ENCODE results near the gene THEMIS. TPM values are rescaled to one million over a fixed set of nuclear protein-coding genes. Genes with fewer than 3 reads are reported as not detected.

Gene THEMIS
- total RNA-seq, 2 donors from 2014 or later: 0.40 to 1.6 TPM

GRCh38 chr6:127880429-127880828, 20.4 kb downstream of the THEMIS start:
- TF ChIP-seq POLR2A (IDR thresholded peaks at IDR 0.05): no peak
- no peak for TF ChIP-seq CTCF (IDR thresholded peaks at IDR 0.05)
- no peak for TF ChIP-seq POLR2AphosphoS5 (IDR thresholded peaks at IDR 0.05)
- intact Hi-C loops (cut with DNase I): no loop called here
- H3K4me3 ChIP-seq: no peak overlapping the region
- DNase-seq (ENCODE audit: low spot score): no peak
- H3K27ac ChIP-seq: no peak overlapping the region
- no peaks in the 10 kb centered on the region for H3K9me3 ChIP-seq
- no peaks in the 10 kb centered on the region for H3K27me3 ChIP-seq (replicated peaks; ENCODE audit: insufficient read depth)
- no peaks in the 10 kb centered on the region for H3K36me3 ChIP-seq
- no peaks in the 10 kb centered on the region for H3K4me1 ChIP-seq (replicated peaks)

GRCh38 chr6:127879685-127880084, 21.2 kb downstream of the THEMIS start:
- H3K27ac ChIP-seq: no peak overlapping the region
- DNase-seq (ENCODE audit: low spot score): no peak
- 22% methylated on average over 12 of the region's 12 CpGs for WGBS

GRCh38 chr6:127878115-127878514, 22.7 kb downstream of the THEMIS start:
- 81% methylated on average over 2 of the region's 2 CpGs for WGBS
- Histone ChIP-seq H3K27ac (no peak overlapping the region), H3K27me3 (replicated peaks; ENCODE audit: insufficient read depth) (no peaks in the 10 kb centered on the region), H3K9me3 (no peaks in the 10 kb centered on the region), H3K36me3 (no peaks in the 10 kb centered on the region), H3K4me3 (no peak overlapping the region), H3K4me1 (replicated peaks) (no peaks in the 10 kb centered on the region)
- DNase-seq (ENCODE audit: low spot score): no peak
- intact Hi-C loops (cut with DNase I): no loop called here
- TF ChIP-seq POLR2A (IDR thresholded peaks at IDR 0.05): no peak
- TF ChIP-seq POLR2AphosphoS5 (IDR thresholded peaks at IDR 0.05): no peak
- no peak for TF ChIP-seq CTCF (IDR thresholded peaks at IDR 0.05)

More at GRCh38 chr6:127879685-127880084, 21.2 kb downstream of the THEMIS start:
- intact Hi-C loops (cut with DNase I): no loop called here
- H3K4me3 ChIP-seq: no peak overlapping the region
- H3K4me1 ChIP-seq (replicated peaks): no peaks in the 10 kb centered on the region
- TF ChIP-seq CTCF (IDR thresholded peaks at IDR 0.05): no peak
- no peak for TF ChIP-seq POLR2AphosphoS5 (IDR thresholded peaks at IDR 0.05)
- TF ChIP-seq POLR2A (IDR thresholded peaks at IDR 0.05): no peak
- H3K9me3 ChIP-seq: no peaks in the 10 kb centered on the region
- H3K27me3 ChIP-seq (replicated peaks; ENCODE audit: insufficient read depth): no peaks in the 10 kb centered on the region
- H3K36me3 ChIP-seq: no peaks in the 10 kb centered on the region

- no peak for DNase-seq (ENCODE audit: low spot score)
- no peaks in the 10 kb centered on the region for H3K36me3 ChIP-seq
- no peak overlapping the region for H3K4me3 ChIP-seq
- no peaks in the 10 kb centered on the region for H3K27me3 ChIP-seq (replicated peaks; ENCODE audit: insufficient read depth)
- no peaks in the 10 kb centered on the region for H3K9me3 ChIP-seq
- H3K4me1 ChIP-seq (replicated peaks): no peaks in the 10 kb centered on the region
- no peak overlapping the region for H3K27ac ChIP-seq
- WGBS: 88% methylated on average over 3 of the region's 3 CpGs
- intact Hi-C loops (cut with DNase I): no loop called here
- TF ChIP-seq POLR2A (IDR thresholded peaks at IDR 0.05): no peak
- no peak for TF ChIP-seq POLR2AphosphoS5 (IDR thresholded peaks at IDR 0.05)
- TF ChIP-seq CTCF (IDR thresholded peaks at IDR 0.05): no peak
Observed at GRCh38 chr6:127877231-127877630, 23.6 kb downstream of the THEMIS start.

- WGBS: 90% methylated on average over 4 of the region's 4 CpGs
- no peaks in the 10 kb centered on the region for H3K27me3 ChIP-seq (replicated peaks; ENCODE audit: insufficient read depth)
Observed at GRCh38 chr6:127869772-127870404, 31.0 kb downstream of the THEMIS start.

More at GRCh38 chr6:127869772-127870404, 31.0 kb downstream of the THEMIS start:
- H3K9me3 ChIP-seq: no peaks in the 10 kb centered on the region
- TF ChIP-seq CTCF (IDR thresholded peaks at IDR 0.05) (no peak), POLR2A (IDR thresholded peaks at IDR 0.05) (no peak), POLR2AphosphoS5 (IDR thresholded peaks at IDR 0.05) (no peak)
- no peak for DNase-seq (ENCODE audit: low spot score)
- no peaks in the 10 kb centered on the region for H3K36me3 ChIP-seq
- intact Hi-C loops (cut with DNase I): no loop called here
- H3K4me3 ChIP-seq: no peak overlapping the region
- H3K27ac ChIP-seq: no peak overlapping the region
- no peaks in the 10 kb centered on the region for H3K4me1 ChIP-seq (replicated peaks)

All from prostate gland (tissue), 2 donors.